ENCODE data around the gene OR51V1.
"Not testable (repeated sequence)": the region's sequence is repeated elsewhere in the genome, so short reads cannot be mapped to it uniquely, and the experiment has no call there.

Gene OR51V1, protein sequence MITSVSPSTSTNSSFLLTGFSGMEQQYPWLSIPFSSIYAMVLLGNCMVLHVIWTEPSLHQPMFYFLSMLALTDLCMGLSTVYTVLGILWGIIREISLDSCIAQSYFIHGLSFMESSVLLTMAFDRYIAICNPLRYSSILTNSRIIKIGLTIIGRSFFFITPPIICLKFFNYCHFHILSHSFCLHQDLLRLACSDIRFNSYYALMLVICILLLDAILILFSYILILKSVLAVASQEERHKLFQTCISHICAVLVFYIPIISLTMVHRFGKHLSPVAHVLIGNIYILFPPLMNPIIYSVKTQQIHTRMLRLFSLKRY

GRCh38 chr11:5200582-5200981, at the start of gene OR51V1:
TSS of gene OR51V1 (minus strand) at chr11:5200682. CDS start at chr11:5200682, 0 bp downstream.
- no peak for DNase-seq

GRCh38 chr11:5249807-5250396, 49.4 kb upstream of the OR51V1 start, which contains the start of gene HBG1:
TSS of gene HBG1 (minus strand) at chr11:5249857. CDS start at chr11:5249804, 53 bp downstream.
- not testable (repeated sequence) for DNase-seq

DNA sequence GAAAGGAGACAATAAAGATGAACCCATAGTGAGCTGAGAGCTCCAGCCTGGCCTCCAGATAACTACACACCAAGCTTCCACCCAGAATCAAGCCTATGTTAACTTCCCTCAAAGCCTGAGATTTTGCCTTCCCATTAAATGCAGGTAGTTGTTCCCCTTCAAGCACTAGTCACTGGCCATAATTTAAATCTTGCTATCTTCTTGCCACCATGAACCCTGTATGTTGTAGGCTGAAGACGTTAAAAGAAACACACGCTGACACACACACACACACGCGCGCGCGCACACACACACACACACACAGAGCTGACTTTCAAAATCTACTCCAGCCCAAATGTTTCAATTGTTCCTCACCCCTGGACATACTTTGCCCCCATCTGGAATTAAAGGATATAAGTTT, 48.0 kb upstream of the OR51V1 start:
- DNase-seq: not testable (repeated sequence)

- DNase-seq: no peak
These were observed 47.1 kb upstream of the OR51V1 start for GRCh38 chr11:5247472-5248192.

- no peak for DNase-seq
These were observed 46.4 kb upstream of the OR51V1 start for GRCh38 chr11:5246772-5247471.

DNA sequence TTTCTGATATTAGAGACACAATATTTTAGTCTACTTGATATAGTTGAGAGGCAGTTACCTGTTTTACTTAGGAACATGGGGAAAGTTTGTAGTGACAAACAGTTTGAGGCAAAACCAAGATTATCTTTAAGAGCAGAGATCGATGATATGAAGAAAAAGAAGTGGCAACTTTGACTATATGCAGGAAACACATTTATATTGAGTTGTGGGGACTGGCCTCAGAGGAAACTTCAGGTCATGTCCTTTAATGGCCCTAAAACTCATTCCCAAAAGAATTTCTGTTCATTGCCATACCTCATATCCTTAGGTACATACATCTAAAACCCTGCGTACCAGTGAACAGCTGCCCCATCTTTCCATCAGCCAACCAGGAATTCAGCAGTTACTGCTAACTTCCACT, 44.7 kb upstream of the OR51V1 start:
- no peak for DNase-seq

DNA sequence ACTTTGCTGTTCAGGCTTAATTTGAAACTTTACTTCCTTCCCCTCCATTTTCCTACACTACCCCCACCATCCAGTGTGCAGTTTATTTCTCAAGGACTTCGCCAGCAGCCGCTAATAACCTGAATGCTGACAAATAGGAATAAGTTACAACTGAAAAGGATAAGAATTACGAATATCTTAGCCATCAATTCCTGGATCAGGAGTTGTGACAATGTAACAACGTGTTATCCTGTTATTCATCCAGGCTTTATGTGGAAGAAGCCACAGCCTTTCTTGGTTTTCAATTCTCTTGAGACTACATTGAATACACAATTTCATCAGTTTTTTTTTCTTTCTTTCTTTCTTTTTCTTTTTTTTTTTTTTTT, 43.3 kb upstream of the OR51V1 start:
- no peak for DNase-seq

GRCh38 chr11:5242933-5243815, 42.7 kb upstream of the OR51V1 start:
- DNase-seq: no peak

GRCh38 chr11:5242208-5242607, 41.7 kb upstream of the OR51V1 start:
- no peak for DNase-seq

GRCh38 chr11:5241458-5241857, 41.0 kb upstream of the OR51V1 start:
- no peak for DNase-seq

DNA sequence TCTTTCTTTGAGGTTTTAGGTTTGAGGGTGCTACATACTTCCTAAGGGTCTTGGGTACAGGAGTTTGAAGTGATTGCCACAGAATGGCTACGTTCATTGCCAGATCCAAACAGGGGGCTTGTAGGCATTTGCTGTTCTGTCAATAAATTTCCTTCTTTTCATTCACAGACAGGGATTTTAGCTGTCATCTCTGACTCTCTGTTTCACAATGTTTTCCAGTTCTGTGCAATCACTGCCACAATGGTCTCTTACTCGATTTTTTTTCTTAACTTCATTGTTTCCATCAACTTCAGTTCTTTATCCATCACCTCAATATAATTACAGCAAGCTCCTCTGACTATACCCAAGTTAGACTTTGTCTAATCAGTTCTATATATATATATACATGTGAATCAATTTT, 40.0 kb upstream of the OR51V1 start:
- DNase-seq: no peak

DNA sequence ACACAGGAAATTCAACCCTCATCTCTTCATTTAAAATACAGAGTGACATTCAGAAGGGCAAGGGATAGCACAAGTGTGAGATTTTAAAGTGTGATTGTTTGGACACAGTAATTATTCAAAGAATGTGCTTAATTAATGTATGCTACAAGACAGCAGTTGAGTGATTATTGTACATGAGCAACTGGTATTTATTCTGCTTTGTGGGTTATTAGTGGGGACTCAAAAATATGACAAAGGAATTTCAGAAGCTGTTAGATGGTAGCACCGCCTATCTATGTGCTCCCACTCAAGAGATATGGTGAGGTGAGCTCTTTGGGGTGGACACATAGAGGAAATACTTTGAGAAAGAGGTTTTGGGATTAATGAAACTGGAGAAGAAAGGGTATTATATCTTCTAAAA, 39.6 kb upstream of the OR51V1 start:
- no peak for DNase-seq

- no peak for DNase-seq
These were observed 38.6 kb upstream of the OR51V1 start for GRCh38 chr11:5239046-5239445.

GRCh38 chr11:5238486-5238885, 38.0 kb upstream of the OR51V1 start:
- no peak for DNase-seq

GRCh38 chr11:5237420-5237819, 36.9 kb upstream of the OR51V1 start:
- DNase-seq: no peak

- no peak for DNase-seq
These were observed 35.0 kb upstream of the OR51V1 start for GRCh38 chr11:5235364-5236095.

DNA sequence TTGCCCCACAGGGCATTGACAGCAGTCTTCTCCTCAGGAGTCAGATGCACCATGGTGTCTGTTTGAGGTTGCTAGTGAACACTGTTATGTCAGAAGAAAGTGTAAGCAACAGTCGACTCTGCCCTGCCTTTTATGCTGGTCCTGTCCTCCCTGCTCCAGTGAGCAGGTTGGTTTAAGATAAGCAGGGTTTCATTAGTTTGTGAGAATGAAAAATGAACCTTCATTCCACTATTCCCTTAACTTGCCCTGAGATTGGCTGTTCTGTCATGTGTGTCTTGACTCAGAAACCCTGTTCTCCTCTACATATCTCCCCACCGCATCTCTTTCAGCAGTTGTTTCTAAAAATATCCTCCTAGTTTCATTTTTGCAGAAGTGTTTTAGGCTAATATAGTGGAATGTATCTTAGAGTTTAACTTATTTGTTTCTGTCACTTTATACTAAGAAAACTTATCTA, 33.9 kb upstream of the OR51V1 start, which contains the start of gene HBD:
Gene HBD, minus strand, starts transcription at position 103 of the 454 bp plus-strand sequence. Its CDS starts 50 bp downstream, at position 53.
- DNase-seq: no peak

DNA sequence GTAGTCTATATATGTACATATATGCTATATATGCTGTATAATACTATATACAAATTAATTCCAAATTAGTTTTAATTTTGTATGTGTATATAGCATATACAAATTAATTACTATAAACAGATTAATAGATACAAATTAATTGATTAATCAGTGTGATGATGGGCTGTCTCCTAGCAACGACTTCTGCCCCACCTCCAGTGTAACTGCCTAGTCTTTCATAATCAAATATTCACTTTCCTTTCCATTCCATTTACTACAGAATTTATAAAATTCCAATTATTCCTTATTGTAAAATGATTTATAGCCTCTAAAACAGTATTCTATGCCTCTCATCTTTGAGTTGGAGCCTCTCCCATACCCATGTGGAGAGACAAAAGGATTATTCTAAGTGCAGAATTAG, 32.8 kb upstream of the OR51V1 start:
- no peak for DNase-seq

GRCh38 chr11:5232821-5233220, 32.3 kb upstream of the OR51V1 start:
- no peak for DNase-seq

DNA sequence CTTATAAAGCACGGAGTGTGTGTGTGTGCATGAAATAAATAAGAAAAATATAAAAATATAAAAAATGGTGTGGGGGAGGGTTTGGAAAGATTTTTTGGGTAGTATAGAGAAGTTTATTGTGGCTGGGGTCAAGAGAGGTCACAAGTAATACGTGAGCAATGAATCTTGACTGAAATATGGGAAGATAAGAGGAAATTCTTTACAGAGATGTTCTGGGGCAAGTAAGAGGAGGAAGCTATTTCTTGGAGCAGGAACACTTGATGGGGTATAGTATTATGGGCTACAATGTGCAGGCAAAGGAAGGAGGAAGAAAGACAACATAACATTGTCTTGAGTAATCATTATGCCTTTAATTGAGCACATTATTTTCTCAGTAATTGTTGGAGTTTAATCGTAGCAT, 31.7 kb upstream of the OR51V1 start:
- DNase-seq: no peak
